Lower leg skin (tissue), 3 donors: ENCODE data around the gene ZIC4.

Experiments
- CTCF ChIP-seq, 3 donors: fragments of 450-650 bp; IDR thresholded peaks; one replicate each; pipeline ENCODE4 v1.5.1; 2016; ENCODE audit warnings: antibody characterized with exemption in 3 of 3, mild to moderate bottlenecking in 3 of 3, moderate library complexity in 2 of 3
- POLR2A ChIP-seq, 2 donors: fragments of 450-650 bp; IDR thresholded peaks; one replicate each; pipeline ENCODE4 v1.6.1; 2016 to 2017; ENCODE audit warnings: antibody characterized with exemption in 2 of 2, mild to moderate bottlenecking in 1 of 2, moderate library complexity in 1 of 2

- TF ChIP-seq CTCF (IDR thresholded peaks at IDR 0.05), result no peak
- no peak for TF ChIP-seq POLR2A (IDR thresholded peaks at IDR 0.05)
Observed at GRCh38 chr3:147412261-147412916, 6.0 kb upstream of the ZIC4 start.
